Fibroblast of lung (primary cell): ENCODE data around the gene PELI3. TPM values are rescaled to one million over a fixed set of nuclear protein-coding genes. Genes with fewer than 3 reads are reported as not detected.

Experiments
- DNase-seq, 2 donors: peaks; one replicate each; pipeline versions ENCODE4 v3.0.0 to v3.0.0-alpha.2; 2010; ENCODE audit warnings: low read depth in 2 of 2
- H2AFZ ChIP-seq: 2 replicates; pipeline ENCODE4 v1.5.1; 2012; ENCODE audit warnings: low read length, control low read depth, inconsistent platforms
- H3K27ac ChIP-seq: 2 replicates; pipeline ENCODE4 v1.5.1; 2011; ENCODE audit warnings: low read length, control low read depth; ENCODE audit not compliant: insufficient read depth
- H3K27me3 ChIP-seq: 2 replicates; pipeline ENCODE4 v1.5.1; 2011; ENCODE audit warnings: mild to moderate bottlenecking, low read length; ENCODE audit not compliant: control insufficient read depth, insufficient read depth
- H3K36me3 ChIP-seq: 2 replicates; pipeline ENCODE4 v1.5.1; 2011; ENCODE audit warnings: low read length; ENCODE audit not compliant: control insufficient read depth, insufficient read depth
- H3K4me1 ChIP-seq: 2 replicates; pipeline ENCODE4 v1.5.1; 2011; ENCODE audit warnings: low read length; ENCODE audit not compliant: control insufficient read depth, insufficient read depth; ENCODE audit errors: extremely low read depth
- H3K4me2 ChIP-seq: 2 replicates; pipeline ENCODE4 v1.5.1; 2011; ENCODE audit warnings: low read length, control low read depth; ENCODE audit not compliant: insufficient read depth; ENCODE audit errors: extremely low read depth
- H3K4me3 ChIP-seq, 4 experiments: fragments of 200-600 bp in 1 of 4; sonication (generic) in 1 of 4; replicated peaks in 1 of 4; 2 replicates each; pipeline ENCODE4 v1.5.1; 2011 to 2016; ENCODE audit warnings: low read length in 4 of 4, low read depth in 3 of 4, mild to moderate bottlenecking in 3 of 4, control low read depth in 2 of 4, inconsistent platforms in 1 of 4, mixed read lengths in 1 of 4; ENCODE audit not compliant: insufficient read depth in 1 of 4; ENCODE audit errors: control extremely low read depth in 1 of 4
- H3K79me2 ChIP-seq: 2 replicates; pipeline ENCODE4 v1.5.1; 2012; ENCODE audit warnings: mild to moderate bottlenecking, low read length, inconsistent platforms; ENCODE audit not compliant: control insufficient read depth, insufficient read depth
- H3K9ac ChIP-seq: 2 replicates; pipeline ENCODE4 v1.5.1; 2011; ENCODE audit warnings: mild to moderate bottlenecking, low read length, control low read depth; ENCODE audit not compliant: insufficient read depth
- H3K9me3 ChIP-seq: 2 replicates; pipeline ENCODE4 v1.5.1; 2012; ENCODE audit warnings: low read depth, low read length; ENCODE audit not compliant: control insufficient read depth, insufficient read depth
- H4K20me1 ChIP-seq: 2 replicates; pipeline ENCODE4 v1.5.1; 2011; ENCODE audit warnings: low read length; ENCODE audit not compliant: control insufficient read depth, insufficient read depth; ENCODE audit errors: extremely low read depth
- EZH2 ChIP-seq: IDR thresholded peaks from 2 replicates; pipeline ENCODE4 v1.5.1; 2012; ENCODE audit warnings: low read length, control low read depth, mild to moderate bottlenecking; ENCODE audit errors: missing control alignments
- polyA plus RNA-seq, 2 donors: library from polyadenylated mRNA; depleted of rRNA in 1 of 2; stranded (reverse) in 1 of 2; unstranded in 1 of 2; fragments of >200 nt; gene quantifications; 2 replicates each; pipeline ENCODE4 v1.2.1, GENCODE V29; 2011 to 2012; ENCODE audit warnings: missing spikeins in 1 of 2
- total RNA-seq: library from RNA; depleted of rRNA; stranded (reverse); fragments of >200 nt; gene quantifications from 2 replicates; pipeline ENCODE4 v1.2.1, GENCODE V29; 2014
- TF ChIP-seq, protein P1 (sequence below), 2 donors: IDR thresholded peaks in 1 of 2; conservative IDR thresholded peaks in 1 of 2; 1 replicate in 1 of 2; 2 replicates in 1 of 2; pipeline ENCODE4 v1.5.1; 2011 to 2012; ENCODE audit warnings: low read length in 2 of 2, control low read depth in 1 of 2, inconsistent platforms in 1 of 2, low read depth in 1 of 2, mild to moderate bottlenecking in 1 of 2

Gene PELI3
- total and polyA plus RNA-seq, 2 donors (not counting 1 experiment from before 2014, with no cell fraction given): 5.0 to 20.3 TPM

DNA sequence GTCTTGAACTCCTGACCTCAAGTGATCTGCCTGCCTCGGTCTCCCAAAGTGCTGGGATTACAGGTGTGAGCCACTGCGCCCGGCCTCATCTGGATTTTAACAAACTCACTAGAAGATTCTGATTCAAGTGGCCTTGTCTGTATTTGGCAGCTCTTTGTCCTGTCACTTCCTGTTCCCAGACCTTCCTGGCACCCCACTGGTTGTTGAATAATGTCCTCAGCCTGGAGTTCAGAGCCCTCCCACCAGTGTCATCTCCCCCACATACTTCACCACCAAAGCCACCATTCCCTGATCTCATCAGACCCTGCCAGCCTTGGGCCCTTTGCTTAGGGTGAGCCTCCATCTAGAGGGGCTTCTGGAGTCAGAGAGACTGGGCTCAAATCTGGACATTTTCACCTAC is 3.3 kb downstream of the PELI3 start:
- TF ChIP-seq, protein P1, sequence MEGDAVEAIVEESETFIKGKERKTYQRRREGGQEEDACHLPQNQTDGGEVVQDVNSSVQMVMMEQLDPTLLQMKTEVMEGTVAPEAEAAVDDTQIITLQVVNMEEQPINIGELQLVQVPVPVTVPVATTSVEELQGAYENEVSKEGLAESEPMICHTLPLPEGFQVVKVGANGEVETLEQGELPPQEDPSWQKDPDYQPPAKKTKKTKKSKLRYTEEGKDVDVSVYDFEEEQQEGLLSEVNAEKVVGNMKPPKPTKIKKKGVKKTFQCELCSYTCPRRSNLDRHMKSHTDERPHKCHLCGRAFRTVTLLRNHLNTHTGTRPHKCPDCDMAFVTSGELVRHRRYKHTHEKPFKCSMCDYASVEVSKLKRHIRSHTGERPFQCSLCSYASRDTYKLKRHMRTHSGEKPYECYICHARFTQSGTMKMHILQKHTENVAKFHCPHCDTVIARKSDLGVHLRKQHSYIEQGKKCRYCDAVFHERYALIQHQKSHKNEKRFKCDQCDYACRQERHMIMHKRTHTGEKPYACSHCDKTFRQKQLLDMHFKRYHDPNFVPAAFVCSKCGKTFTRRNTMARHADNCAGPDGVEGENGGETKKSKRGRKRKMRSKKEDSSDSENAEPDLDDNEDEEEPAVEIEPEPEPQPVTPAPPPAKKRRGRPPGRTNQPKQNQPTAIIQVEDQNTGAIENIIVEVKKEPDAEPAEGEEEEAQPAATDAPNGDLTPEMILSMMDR (conservative IDR thresholded peaks at IDR 0.05 in 1 of 2, IDR thresholded peaks at IDR 0.05 in 1 of 2; ENCODE audit: low read depth in 1 of 2, low read length in 2 of 2): no peak
- TF ChIP-seq EZH2: no peak
- Histone ChIP-seq H4K20me1 (no peaks in the 10 kb centered on the region), H3K9ac (no peak overlapping the region), H3K27ac (no peak overlapping the region), H3K4me2 (no peak overlapping the region), H3K4me3 (no peak overlapping the region), H3K9me3 (no peaks in the 10 kb centered on the region), H3K4me1 (peaks cover 7% of the 10 kb centered on the region), H3K27me3 (no peaks in the 10 kb centered on the region), H3K79me2 (no peaks in the 10 kb centered on the region), H3K36me3 (peaks cover 9% of the 10 kb centered on the region), H2AFZ (no peak overlapping the region)
- no peak for DNase-seq

DNA sequence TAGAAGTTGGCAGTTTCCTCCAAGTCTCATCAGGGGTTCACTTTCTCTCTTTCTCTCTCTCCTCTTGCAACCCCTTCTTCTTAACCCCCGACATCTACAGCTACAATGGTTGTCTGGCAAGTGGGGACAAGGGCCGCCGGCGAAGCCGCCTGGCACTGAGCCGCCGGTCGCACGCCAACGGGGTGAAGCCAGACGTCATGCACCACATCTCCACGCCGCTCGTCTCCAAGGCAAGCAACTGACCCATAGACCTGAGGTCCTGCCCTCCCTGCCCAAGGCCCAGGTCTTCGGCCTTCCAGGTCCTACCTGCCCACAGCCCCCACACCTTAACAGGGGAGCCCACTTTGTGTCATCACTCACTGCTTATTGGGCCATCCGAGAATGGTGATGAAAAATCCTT is 4.4 kb downstream of the PELI3 start:
- H3K9me3 ChIP-seq: no peaks in the 10 kb centered on the region
- H3K79me2 ChIP-seq: no peaks in the 10 kb centered on the region
- H3K27ac ChIP-seq: no peak overlapping the region
- DNase-seq: no peak
- H2AFZ ChIP-seq: no peak overlapping the region
- H3K36me3 ChIP-seq: peaks cover 9% of the 10 kb centered on the region
- H3K4me3 ChIP-seq: no peak overlapping the region
- H4K20me1 ChIP-seq: no peaks in the 10 kb centered on the region
- no peaks in the 10 kb centered on the region for H3K27me3 ChIP-seq
- H3K4me1 ChIP-seq: peaks cover 7% of the 10 kb centered on the region
- no peak for TF ChIP-seq EZH2
- TF ChIP-seq, protein P1 (conservative IDR thresholded peaks at IDR 0.05 in 1 of 2, IDR thresholded peaks at IDR 0.05 in 1 of 2; ENCODE audit: low read depth in 1 of 2, low read length in 2 of 2): no peak
- H3K9ac ChIP-seq: no peak overlapping the region
- H3K4me2 ChIP-seq: no peak overlapping the region

DNA sequence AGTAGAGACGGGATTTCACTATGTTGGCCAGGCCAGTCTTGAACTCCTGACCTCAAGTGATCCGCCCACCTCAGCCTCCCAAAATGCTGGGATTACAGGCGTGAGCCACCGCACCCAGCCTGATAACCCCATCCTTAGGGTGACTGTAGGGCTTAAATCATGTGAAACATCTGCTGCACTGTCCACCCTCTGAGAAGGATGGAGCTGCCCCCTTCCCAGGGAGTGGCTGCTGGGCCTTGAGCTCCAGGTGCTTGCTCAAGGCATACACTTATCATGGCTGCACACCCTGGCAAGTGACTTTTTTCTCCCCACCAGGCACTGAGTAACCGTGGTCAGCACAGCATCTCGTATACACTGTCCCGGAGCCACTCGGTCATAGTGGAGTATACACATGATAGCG is 5.3 kb downstream of the PELI3 start:
- Histone ChIP-seq H3K27me3 (no peaks in the 10 kb centered on the region), H3K9ac (no peak overlapping the region), H3K4me3 (no peak overlapping the region), H3K27ac (no peak overlapping the region), H3K79me2 (no peaks in the 10 kb centered on the region), H3K9me3 (no peaks in the 10 kb centered on the region), H4K20me1 (no peaks in the 10 kb centered on the region), H3K4me1 (peaks cover 5% of the 10 kb centered on the region), H3K36me3 (peaks cover 9% of the 10 kb centered on the region), H2AFZ (no peak overlapping the region), H3K4me2 (no peak overlapping the region)
- TF ChIP-seq, protein P1 (conservative IDR thresholded peaks at IDR 0.05 in 1 of 2, IDR thresholded peaks at IDR 0.05 in 1 of 2; ENCODE audit: low read depth in 1 of 2, low read length in 2 of 2): no peak
- TF ChIP-seq EZH2: no peak
- no peak for DNase-seq
